GM12872 (cell line): Measurements from ENCODE around the gene CFAP65.

Experiments
- TF ChIP-seq, protein P1 (sequence below): IDR thresholded peaks from 3 replicates; pipeline ENCODE4 v1.5.1; 2011; ENCODE audit warnings: low read depth, mild to moderate bottlenecking, low read length, moderate library complexity; ENCODE audit not compliant: insufficient read depth

Gene CFAP65

DNA sequence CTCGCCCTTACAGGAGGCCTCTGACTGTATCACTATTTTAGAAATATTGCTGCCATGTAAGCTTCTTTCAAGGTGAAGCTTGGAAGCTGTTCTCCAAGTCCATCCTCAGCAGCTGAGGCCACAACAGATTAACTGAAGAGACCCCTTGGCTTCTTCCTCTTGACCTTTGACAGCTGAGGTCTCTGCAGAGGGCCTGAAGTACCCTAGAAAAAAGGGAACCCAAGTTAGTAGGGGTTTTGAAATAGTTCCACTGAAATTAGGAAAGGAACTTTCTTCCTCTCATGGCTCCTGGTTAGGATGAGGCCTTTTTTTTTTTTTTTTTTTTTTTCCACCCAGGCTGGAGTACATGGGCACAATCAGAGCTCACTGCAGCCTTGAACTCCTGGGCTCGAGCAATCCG is 34.9 kb upstream of the CFAP65 start:
- TF ChIP-seq, protein P1, sequence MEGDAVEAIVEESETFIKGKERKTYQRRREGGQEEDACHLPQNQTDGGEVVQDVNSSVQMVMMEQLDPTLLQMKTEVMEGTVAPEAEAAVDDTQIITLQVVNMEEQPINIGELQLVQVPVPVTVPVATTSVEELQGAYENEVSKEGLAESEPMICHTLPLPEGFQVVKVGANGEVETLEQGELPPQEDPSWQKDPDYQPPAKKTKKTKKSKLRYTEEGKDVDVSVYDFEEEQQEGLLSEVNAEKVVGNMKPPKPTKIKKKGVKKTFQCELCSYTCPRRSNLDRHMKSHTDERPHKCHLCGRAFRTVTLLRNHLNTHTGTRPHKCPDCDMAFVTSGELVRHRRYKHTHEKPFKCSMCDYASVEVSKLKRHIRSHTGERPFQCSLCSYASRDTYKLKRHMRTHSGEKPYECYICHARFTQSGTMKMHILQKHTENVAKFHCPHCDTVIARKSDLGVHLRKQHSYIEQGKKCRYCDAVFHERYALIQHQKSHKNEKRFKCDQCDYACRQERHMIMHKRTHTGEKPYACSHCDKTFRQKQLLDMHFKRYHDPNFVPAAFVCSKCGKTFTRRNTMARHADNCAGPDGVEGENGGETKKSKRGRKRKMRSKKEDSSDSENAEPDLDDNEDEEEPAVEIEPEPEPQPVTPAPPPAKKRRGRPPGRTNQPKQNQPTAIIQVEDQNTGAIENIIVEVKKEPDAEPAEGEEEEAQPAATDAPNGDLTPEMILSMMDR = no peak

DNA sequence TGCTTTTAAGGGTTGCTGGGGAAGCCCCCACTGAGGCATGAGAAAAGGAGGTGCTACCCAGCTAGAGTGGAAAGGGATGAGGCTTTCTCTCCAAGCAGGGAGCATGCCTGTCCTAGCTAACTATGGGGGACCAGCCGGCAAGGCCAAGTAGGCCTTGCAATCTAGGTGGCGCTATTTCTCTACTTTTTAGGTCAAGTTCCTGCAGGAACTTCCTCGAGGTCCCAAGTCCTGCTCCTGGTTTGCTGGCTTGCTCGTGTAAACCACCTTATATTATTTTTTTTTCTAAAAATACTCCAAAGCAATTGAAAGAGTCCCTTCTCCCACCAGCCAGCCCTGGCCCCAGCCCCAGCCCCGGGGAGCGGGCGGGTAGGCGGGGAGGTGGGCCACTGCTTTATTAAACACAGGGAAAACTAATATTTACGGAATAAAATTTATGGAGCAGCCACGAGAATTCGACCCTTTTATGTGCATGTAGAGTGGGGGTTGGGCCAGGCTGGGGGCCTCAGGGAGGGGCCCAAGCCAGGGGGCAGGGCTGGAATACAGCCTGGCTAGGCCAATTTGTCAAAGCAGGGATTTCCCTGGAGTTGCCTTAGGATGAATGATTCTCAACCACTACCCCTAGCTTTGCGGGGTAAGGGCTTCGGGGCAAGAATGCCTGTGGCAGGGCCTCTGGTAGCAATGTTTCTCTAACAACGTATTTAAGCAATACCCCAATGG is 32.3 kb upstream of the CFAP65 start:
- TF ChIP-seq, protein P1 = peak; percentile 76

- TF ChIP-seq, protein P1 = no peak
Observed at GRCh38 chr2:219072741-219073250, 31.5 kb upstream of the CFAP65 start.

GRCh38 chr2:219071131-219071816 is 30.0 kb upstream of the CFAP65 start:
- TF ChIP-seq, protein P1 = no peak

- TF ChIP-seq, protein P1 = no peak
Observed at GRCh38 chr2:219065484-219065883, 24.2 kb upstream of the CFAP65 start.

- TF ChIP-seq, protein P1 = no peak
Observed at GRCh38 chr2:219062081-219062480, 20.8 kb upstream of the CFAP65 start.
